SK-N-SH (cell line): ENCODE measurements around the gene SLC39A13. TPM values are rescaled to one million over a fixed set of nuclear protein-coding genes. Genes with fewer than 3 reads are reported as not detected.

Source experiments
- CTCF ChIA-PET: fragments of 300-600, 350-600 bp; formaldehyde crosslinking; extraction: SDS; loops from one replicate; lab custom pipeline; 2021; lab: Yijun Ruan, JAX
- POLR2A ChIA-PET: fragments of 350-600 bp; sonication (Branson Sonifier 250); formaldehyde crosslinking; extraction: SDS; loops from one replicate; lab custom pipeline; 2020; ENCODE audit warnings: antibody characterized with exemption, inconsistent platforms; lab: Yijun Ruan, JAX
- DNase-seq: peaks from one replicate; pipeline ENCODE4 v3.0.0; 2012
- H2AFZ ChIP-seq: fragments of 200-600 bp; sonication (generic); 2 replicates; pipeline ENCODE4 v1.8.1; 2016; ENCODE audit warnings: antibody characterized with exemption, mild to moderate bottlenecking, low read depth
- H3F3A ChIP-seq: fragments of 200-600 bp; sonication (generic); replicated peaks from 2 replicates; pipeline ENCODE3; 2016; ENCODE audit warnings: antibody characterized with exemption, mild to moderate bottlenecking; ENCODE audit not compliant: insufficient read depth
- H3K27ac ChIP-seq, 2 experiments: fragments of 200-500 bp in 1 of 2; fragments of 200-600 bp in 1 of 2; sonication (Bioruptor generic) in 1 of 2; sonication (generic), shearing (Covaris generic) in 1 of 2; 2 replicates each; pipeline versions ENCODE4 v1.5.1 to v1.6.1; 2014 to 2016; ENCODE audit warnings: low read depth in 2 of 2, inconsistent platforms in 1 of 2, low read length in 1 of 2, mild to moderate bottlenecking in 1 of 2, mixed read lengths in 1 of 2
- H3K27me3 ChIP-seq: fragments of 200-600 bp; sonication (generic), shearing (Covaris generic); 2 replicates; pipeline ENCODE4 v1.6.1; 2016; ENCODE audit warnings: mixed run types; ENCODE audit not compliant: insufficient read depth
- H3K36me3 ChIP-seq, 2 experiments: fragments of 200-500 bp in 1 of 2; fragments of 200-600 bp in 1 of 2; sonication (Bioruptor generic) in 1 of 2; sonication (generic) in 1 of 2; replicated peaks in 1 of 2; 2 replicates each; pipeline versions ENCODE3 to v1.5.1; 2014 to 2016; ENCODE audit warnings: low read length in 1 of 2, mild to moderate bottlenecking in 1 of 2; ENCODE audit not compliant: insufficient read depth in 2 of 2, control insufficient read depth in 1 of 2
- H3K4me1 ChIP-seq, 2 experiments: fragments of 200-500 bp in 1 of 2; fragments of 200-600 bp in 1 of 2; sonication (Bioruptor generic) in 1 of 2; sonication (generic), shearing (Covaris generic) in 1 of 2; 2 replicates each; pipeline versions ENCODE4 v1.5.1 to v1.6.1; 2014 to 2016; ENCODE audit warnings: low read depth in 1 of 2, low read length in 1 of 2, mixed run types in 1 of 2; ENCODE audit not compliant: insufficient read depth in 2 of 2, control insufficient read depth in 1 of 2
- H3K4me2 ChIP-seq: fragments of 200-600 bp; sonication (generic), shearing (Covaris generic); 2 replicates; pipeline ENCODE4 v1.6.1; 2017; ENCODE audit warnings: mixed run types
- H3K4me3 ChIP-seq, 2 experiments: fragments of 200-500 bp in 1 of 2; fragments of 200-600 bp in 1 of 2; sonication (Bioruptor generic) in 1 of 2; sonication (generic), shearing (Covaris generic) in 1 of 2; 2 replicates each; pipeline versions ENCODE4 v1.5.1 to v1.8.1; 2014 to 2016; ENCODE audit warnings: low read depth in 2 of 2, inconsistent platforms in 1 of 2, low read length in 1 of 2, mild to moderate bottlenecking in 1 of 2, mixed read lengths in 1 of 2, moderate library complexity in 1 of 2
- H3K79me2 ChIP-seq: fragments of 200-600 bp; sonication (generic); 2 replicates; pipeline ENCODE4 v1.8.1; 2017; ENCODE audit warnings: mild to moderate bottlenecking; ENCODE audit not compliant: insufficient read depth
- H3K9ac ChIP-seq: fragments of 200-600 bp; sonication (generic); 2 replicates; pipeline ENCODE4 v1.6.1; 2017; ENCODE audit warnings: mixed run types
- H3K9me2 ChIP-seq: fragments of 200-600 bp; sonication (generic); 2 replicates; pipeline ENCODE4 v1.6.1; 2017; ENCODE audit warnings: mixed run types
- H3K9me3 ChIP-seq: fragments of 200-600 bp; sonication (generic); 2 replicates; pipeline ENCODE4 v1.6.1; 2017; ENCODE audit warnings: mixed run types, mild to moderate bottlenecking, moderate library complexity
- H4K20me1 ChIP-seq: fragments of 200-600 bp; sonication (generic); 2 replicates; pipeline ENCODE4 v1.6.1; 2017; ENCODE audit warnings: mild to moderate bottlenecking, mixed run types; ENCODE audit not compliant: insufficient read depth
- CHD2 ChIP-seq: fragments of 150-350 bp; IDR thresholded peaks from 2 replicates; pipeline ENCODE4 v1.6.1; 2018; ENCODE audit warnings: low read length; ENCODE audit not compliant: partially characterized antibody
- FOSL2 ChIP-seq: IDR thresholded peaks from 2 replicates; pipeline ENCODE4 v1.4.0; 2012; ENCODE audit warnings: low read depth, mild to moderate bottlenecking, moderate library complexity, borderline replicate concordance
- FOXJ3 ChIP-seq: sonication (generic); formaldehyde crosslinking; IDR thresholded peaks from 2 replicates; pipeline ENCODE4 v1.5.1; 2020; ENCODE audit warnings: mild to moderate bottlenecking, missing genetic modification reagents
- GABPA ChIP-seq: IDR thresholded peaks from 2 replicates; pipeline ENCODE4 v1.4.0; 2012; ENCODE audit warnings: low read depth, mild to moderate bottlenecking
- JUND ChIP-seq: IDR thresholded peaks from 2 replicates; pipeline ENCODE4 v1.4.0; 2012
- POLR2AphosphoS5 ChIP-seq: IDR thresholded peaks from 2 replicates; pipeline ENCODE4 v1.6.1; 2012; ENCODE audit warnings: low read depth, low read length
- RCOR1 ChIP-seq: fragments of 150-350 bp; IDR thresholded peaks from 2 replicates; pipeline ENCODE4 v1.6.1; 2017; ENCODE audit warnings: antibody characterized with exemption, low read length
- REST ChIP-seq: IDR thresholded peaks from 2 replicates; pipeline ENCODE4 v1.6.1; 2012; ENCODE audit warnings: mild to moderate bottlenecking, low read depth, low read length, moderate library complexity
- SIN3A ChIP-seq: IDR thresholded peaks from 2 replicates; pipeline ENCODE4 v1.6.1; 2012; ENCODE audit warnings: low read depth, mild to moderate bottlenecking, low read length, moderate library complexity, borderline replicate concordance
- USF1 ChIP-seq: IDR thresholded peaks from 2 replicates; pipeline ENCODE4 v1.4.0; 2012; ENCODE audit warnings: low read depth, borderline replicate concordance
- USF2 ChIP-seq: fragments of 150-350 bp; IDR thresholded peaks from 2 replicates; pipeline ENCODE4 v1.6.1; 2017; ENCODE audit warnings: antibody characterized with exemption, low read length, low read depth, borderline replicate concordance
- WGBS: methylation state at CpG from one replicate; pipeline ENCODE4 v1.1.6; 2017; ENCODE audit warnings: low lambda C conversion rate; 5-methylcytosine and 5-hydroxymethylcytosine counted together
- polyA plus RNA-seq, 3 experiments: library from polyadenylated mRNA; depleted of rRNA; stranded (reverse); fragments of >200 nt; gene quantifications; 2 replicates each; pipeline ENCODE4 v1.2.3, GENCODE V29; 2012
- TF ChIP-seq, protein P1 (sequence below): IDR thresholded peaks from 2 replicates; pipeline ENCODE4 v1.4.0; 2012; ENCODE audit warnings: low read depth, borderline replicate concordance

SLC39A13 gene
- polyA plus RNA-seq, 1 of the 3 experiments (the other 2 are of a cell fraction) = 65.5 TPM

- H4K20me1 ChIP-seq = no peaks in the 10 kb centered on the region
- H3K27me3 ChIP-seq = no peaks in the 10 kb centered on the region
- H3K4me1 ChIP-seq = peaks cover 5 to 20% of the 10 kb centered on the region in 2 experiments; a peak in 3 of 4 replicates
- peak overlapping the region in 1 of 2 experiments; percentile 86; a peak in 2 of 4 replicates for H3K27ac ChIP-seq
- no peaks in the 10 kb centered on the region for H3K9me2 ChIP-seq
- H3K9ac ChIP-seq = peak overlapping the region; percentile 42; the same call in 1 of the 2 replicates
- no peaks in the 10 kb centered on the region for H3K79me2 ChIP-seq
- peak overlapping the region; percentile 49 to 59 for H3K4me3 ChIP-seq
- no peaks in the 10 kb centered on the region for H3K36me3 ChIP-seq
- ChIA-PET POLR2A (interaction anchor here (0.7 kb wide), 2 partner anchors 181 to 186 kb away, joined by 3 read pairs; no protein-coding TSS in a partner anchor), CTCF (interaction anchor here (0.7 to 20.7 kb wide), 8 partner anchors 7 to 1772 kb away, joined by 3 to 239 read pairs (median 5); partner anchors contain the start of gene SLC39A13)
- H3K9me3 ChIP-seq = no peaks in the 10 kb centered on the region
- peak overlapping the region; percentile 71 for H3K4me2 ChIP-seq
- DNase-seq = peak; percentile 82
- H3F3A ChIP-seq = peaks cover 17% of the 10 kb centered on the region
- peak overlapping the region; percentile 70; the same call in 1 of the 2 replicates for H2AFZ ChIP-seq
- TF ChIP-seq, protein P1, sequence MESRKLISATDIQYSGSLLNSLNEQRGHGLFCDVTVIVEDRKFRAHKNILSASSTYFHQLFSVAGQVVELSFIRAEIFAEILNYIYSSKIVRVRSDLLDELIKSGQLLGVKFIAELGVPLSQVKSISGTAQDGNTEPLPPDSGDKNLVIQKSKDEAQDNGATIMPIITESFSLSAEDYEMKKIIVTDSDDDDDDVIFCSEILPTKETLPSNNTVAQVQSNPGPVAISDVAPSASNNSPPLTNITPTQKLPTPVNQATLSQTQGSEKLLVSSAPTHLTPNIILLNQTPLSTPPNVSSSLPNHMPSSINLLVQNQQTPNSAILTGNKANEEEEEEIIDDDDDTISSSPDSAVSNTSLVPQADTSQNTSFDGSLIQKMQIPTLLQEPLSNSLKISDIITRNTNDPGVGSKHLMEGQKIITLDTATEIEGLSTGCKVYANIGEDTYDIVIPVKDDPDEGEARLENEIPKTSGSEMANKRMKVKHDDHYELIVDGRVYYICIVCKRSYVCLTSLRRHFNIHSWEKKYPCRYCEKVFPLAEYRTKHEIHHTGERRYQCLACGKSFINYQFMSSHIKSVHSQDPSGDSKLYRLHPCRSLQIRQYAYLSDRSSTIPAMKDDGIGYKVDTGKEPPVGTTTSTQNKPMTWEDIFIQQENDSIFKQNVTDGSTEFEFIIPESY = no peak
- 0 out of 2 replicates have a peak, but pooled peaks have one; percentile 28 for TF ChIP-seq RCOR1
- WGBS = 14% methylated on average over 23 of the region's 47 CpGs
These were observed 8.3 kb upstream of the SLC39A13 start for GRCh38 chr11:47399860-47400767.

DNA sequence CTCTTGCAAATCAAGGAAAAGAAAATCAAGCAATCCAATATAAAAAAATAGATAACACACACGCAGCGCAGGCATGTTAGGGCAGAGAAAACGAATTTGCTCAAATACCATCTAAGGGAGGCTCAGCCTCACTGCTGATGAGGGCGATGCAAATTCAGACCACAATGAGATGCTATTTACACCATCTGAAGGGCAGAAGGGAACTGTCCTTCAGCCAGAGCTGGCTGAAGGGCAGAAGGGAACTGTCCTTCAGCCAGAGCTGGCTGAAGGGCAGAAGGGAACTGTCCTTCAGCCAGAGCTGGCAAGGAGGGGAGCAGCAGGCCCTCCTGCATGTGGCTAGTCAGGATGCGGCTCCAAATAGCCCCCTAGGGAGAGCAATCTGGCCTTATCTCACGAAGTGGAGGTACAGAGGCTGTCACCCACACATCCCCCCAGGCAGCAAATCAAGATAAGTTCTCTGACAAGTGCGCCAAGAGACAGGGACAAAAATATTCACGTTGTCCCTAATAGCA is 7.6 kb upstream of the SLC39A13 start:
- peak overlapping the region; percentile 71; the same call in 1 of the 2 replicates for H3K4me2 ChIP-seq
- H4K20me1 ChIP-seq = no peaks in the 10 kb centered on the region
- CTCF ChIA-PET = interaction anchor here (0.7 to 20.7 kb wide), 3 partner anchors 29 to 1773 kb away, joined by 3 to 239 read pairs (median 3); no protein-coding TSS in a partner anchor
- no peak overlapping the region for H3K9ac ChIP-seq
- POLR2A ChIA-PET = interaction anchor here (0.6 to 0.7 kb wide), 3 partner anchors 9 to 213 kb away, joined by 3 read pairs; no protein-coding TSS in a partner anchor
- 60% methylated on average over 8 of the region's 8 CpGs for WGBS
- peak; percentile 83 for DNase-seq
- H3K4me3 ChIP-seq = peak overlapping the region in 1 of 2 experiments; percentile 49; a peak in 1 of 4 replicates
- peak overlapping the region; percentile 55; the same call in 1 of the 2 replicates for H2AFZ ChIP-seq
- H3K36me3 ChIP-seq = no peaks in the 10 kb centered on the region
- H3K9me2 ChIP-seq = no peaks in the 10 kb centered on the region
- H3K4me1 ChIP-seq = peaks cover 5 to 17% of the 10 kb centered on the region in 2 experiments; a peak in 3 of 4 replicates
- no peaks in the 10 kb centered on the region for H3K79me2 ChIP-seq
- no peaks in the 10 kb centered on the region for H3K9me3 ChIP-seq
- no peaks in the 10 kb centered on the region for H3K27me3 ChIP-seq
- H3K27ac ChIP-seq = peak overlapping the region in 1 of 2 experiments; percentile 86; a peak in 2 of 4 replicates
- peaks cover 17% of the 10 kb centered on the region for H3F3A ChIP-seq
- TF ChIP-seq RCOR1 (no peak), FOXJ3 (0 out of 2 replicates have a peak, but pooled peaks have one; percentile 35), USF2 (no peak), SIN3A (no peak), GABPA (no peak), JUND (no peak), USF1 (no peak), CHD2 (peak; percentile 17), POLR2AphosphoS5 (no peak), FOSL2 (no peak), REST (peak; percentile 51; the same call in 1 of the 2 replicates)
